Measurements from ENCODE around the gene CDHR2.

Gene CDHR2

GRCh38 chr5:176562189-176562588, 13.0 kb downstream of the CDHR2 start:
- Histone ChIP-seq H3K4me3 (ENCODE audit: low read depth, low read length) (no peak overlapping the region), H3K9me3 (no peaks in the 10 kb centered on the region), H3K27me3 (no peaks in the 10 kb centered on the region), H3K4me1 (peaks cover 5% of the 10 kb centered on the region; the same call in 1 of the 2 replicates), H3K36me3 (no peaks in the 10 kb centered on the region)
- no peak for DNase-seq
- no peak for TF ChIP-seq CTCF (IDR thresholded peaks at IDR 0.05; ENCODE audit: low read depth, low read length)

GRCh38 chr5:176564002-176564401, 14.9 kb downstream of the CDHR2 start:
- no peak for TF ChIP-seq CTCF (IDR thresholded peaks at IDR 0.05; ENCODE audit: low read depth, low read length)
- no peaks in the 10 kb centered on the region for H3K36me3 ChIP-seq

GRCh38 chr5:176565760-176566288, 16.7 kb downstream of the CDHR2 start:
- H3K9me3 ChIP-seq, result no peaks in the 10 kb centered on the region
- peaks cover 5% of the 10 kb centered on the region; the same call in 1 of the 2 replicates for H3K4me1 ChIP-seq
- no peak for TF ChIP-seq CTCF (IDR thresholded peaks at IDR 0.05; ENCODE audit: low read depth, low read length)
- no peak for DNase-seq
- no peak overlapping the region for H3K4me3 ChIP-seq (ENCODE audit: low read depth, low read length)
- H3K27me3 ChIP-seq, result no peaks in the 10 kb centered on the region
- no peaks in the 10 kb centered on the region for H3K36me3 ChIP-seq

More at GRCh38 chr5:176564002-176564401, 14.9 kb downstream of the CDHR2 start:
- no peak overlapping the region for H3K4me3 ChIP-seq (ENCODE audit: low read depth, low read length)
- DNase-seq, result no peak
- no peaks in the 10 kb centered on the region for H3K27me3 ChIP-seq
- peaks cover 5% of the 10 kb centered on the region; the same call in 1 of the 2 replicates for H3K4me1 ChIP-seq
- no peaks in the 10 kb centered on the region for H3K9me3 ChIP-seq

- TF ChIP-seq CTCF (IDR thresholded peaks at IDR 0.05; ENCODE audit: low read depth, low read length), result no peak
- DNase-seq, result no peak
- H3K4me1 ChIP-seq, result no peaks in the 10 kb centered on the region
Measured at GRCh38 chr5:176568657-176569056, 19.5 kb downstream of the CDHR2 start.

GRCh38 chr5:176570044-176570443, 20.9 kb downstream of the CDHR2 start:
- no peak overlapping the region for H3K4me3 ChIP-seq (ENCODE audit: low read depth, low read length)
- DNase-seq, result no peak
- no peaks in the 10 kb centered on the region for H3K9me3 ChIP-seq
- no peaks in the 10 kb centered on the region for H3K4me1 ChIP-seq
- H3K36me3 ChIP-seq, result no peaks in the 10 kb centered on the region
- H3K27me3 ChIP-seq, result no peaks in the 10 kb centered on the region
- no peak; the same call in 1 of the 2 replicates for TF ChIP-seq CTCF (IDR thresholded peaks at IDR 0.05; ENCODE audit: low read depth, low read length)

More at GRCh38 chr5:176568657-176569056, 19.5 kb downstream of the CDHR2 start:
- Histone ChIP-seq H3K9me3 (no peaks in the 10 kb centered on the region), H3K36me3 (no peaks in the 10 kb centered on the region), H3K4me3 (ENCODE audit: low read depth, low read length) (no peak overlapping the region), H3K27me3 (no peaks in the 10 kb centered on the region)

GRCh38 chr5:176573564-176574296, 24.6 kb downstream of the CDHR2 start:
- no peaks in the 10 kb centered on the region for H3K27me3 ChIP-seq
- H3K9me3 ChIP-seq, result no peaks in the 10 kb centered on the region
- H3K36me3 ChIP-seq, result no peaks in the 10 kb centered on the region
- no peaks in the 10 kb centered on the region for H3K4me1 ChIP-seq
- peak; percentile 86 for TF ChIP-seq CTCF (IDR thresholded peaks at IDR 0.05; ENCODE audit: low read depth, low read length)
- H3K4me3 ChIP-seq (ENCODE audit: low read depth, low read length), result no peak overlapping the region
- DNase-seq, result peak; percentile 86

Measured in BE2C (cell line).